IPS-18c (cell line): ENCODE measurements around the gene MARF1.
"Not testable (repeated sequence)": the region's sequence is repeated elsewhere in the genome, so short reads cannot be mapped to it uniquely, and the experiment has no call there.

Experiments
- H3K4me3 ChIP-seq: 2 replicates; pipeline ENCODE4 v1.7.0; 2013; ENCODE audit warnings: low read depth, mild to moderate bottlenecking, low read length, moderate library complexity; ENCODE audit not compliant: insufficient read depth
- H3K9me3 ChIP-seq: one replicate; pipeline ENCODE4 v1.6.1; 2013; ENCODE audit warnings: mild to moderate bottlenecking, low read length, moderate library complexity; ENCODE audit not compliant: control insufficient read depth, insufficient read depth

MARF1 gene

DNA sequence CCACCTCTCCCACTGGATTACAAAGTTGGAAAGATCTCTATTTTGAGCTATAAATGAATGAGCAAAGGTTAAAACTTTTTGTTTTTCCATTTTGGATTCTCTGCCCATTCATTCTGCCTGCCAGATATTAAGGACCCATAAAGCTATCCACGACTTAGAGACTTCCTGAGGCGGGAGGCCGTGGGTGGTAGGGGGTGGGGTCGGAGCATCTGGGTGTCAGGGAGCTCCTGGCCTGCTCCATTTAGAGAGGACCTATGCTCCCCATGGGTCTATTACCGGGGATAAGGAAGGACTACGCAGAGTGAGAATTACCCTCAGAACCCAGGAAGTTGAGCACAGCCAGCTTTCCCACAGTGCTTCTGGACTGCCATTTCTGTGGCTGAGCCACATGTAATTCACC lies 45.8 kb downstream of the MARF1 start:
- Histone ChIP-seq H3K9me3 (no peaks in the 10 kb centered on the region), H3K4me3 (no peak overlapping the region)

DNA sequence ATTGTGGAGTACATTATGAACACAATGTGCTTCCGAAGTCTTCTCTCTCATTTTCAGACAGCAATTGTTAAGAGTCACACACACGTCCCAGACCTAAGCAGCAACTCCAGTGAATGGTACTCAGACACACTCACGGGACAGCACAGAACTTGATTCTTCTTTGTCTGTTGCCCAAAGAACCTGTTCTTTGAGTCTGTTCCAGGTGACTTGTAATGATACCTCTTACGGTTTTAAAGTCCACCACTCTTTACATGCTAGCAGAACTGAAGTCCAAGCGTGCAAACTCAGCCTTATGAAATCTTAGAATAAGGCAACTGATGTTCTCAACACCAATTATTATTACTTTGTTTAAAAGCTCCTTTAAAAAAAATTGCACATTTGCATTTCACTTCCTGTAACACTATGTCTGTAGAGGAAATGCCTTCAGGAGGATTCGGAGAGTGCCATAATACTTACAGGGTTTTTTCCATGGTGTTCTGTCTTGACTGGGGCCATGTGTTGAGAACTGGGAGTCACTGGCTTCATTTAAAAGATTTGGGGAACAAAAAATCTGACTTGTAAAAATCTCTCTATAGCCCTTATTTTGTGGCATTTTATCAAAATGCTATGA lies 48.1 kb downstream of the MARF1 start:
- H3K9me3 ChIP-seq, result no peaks in the 10 kb centered on the region
- H3K4me3 ChIP-seq, result no peak overlapping the region

DNA sequence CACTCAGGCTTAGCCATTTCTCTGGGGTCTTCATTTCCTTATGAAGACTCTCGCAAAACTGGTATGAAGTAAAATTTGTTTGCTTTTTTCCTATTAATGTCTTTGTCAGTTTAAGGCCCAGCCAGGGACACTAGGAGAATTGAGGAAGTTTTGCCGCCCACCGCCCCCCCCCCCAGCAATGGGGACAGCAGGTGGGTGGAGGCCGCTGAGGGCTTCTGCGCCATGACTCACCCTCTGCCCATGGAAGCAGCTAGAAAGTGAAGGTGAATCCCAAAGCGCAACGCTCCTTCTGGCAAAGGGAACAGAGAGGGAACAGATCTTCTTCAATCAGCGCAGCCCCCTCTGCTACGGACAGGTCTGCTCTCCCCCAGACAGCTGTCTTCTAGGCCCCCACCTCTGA lies 49.7 kb downstream of the MARF1 start:
- Histone ChIP-seq H3K9me3 (no peaks in the 10 kb centered on the region), H3K4me3 (no peak overlapping the region)

DNA sequence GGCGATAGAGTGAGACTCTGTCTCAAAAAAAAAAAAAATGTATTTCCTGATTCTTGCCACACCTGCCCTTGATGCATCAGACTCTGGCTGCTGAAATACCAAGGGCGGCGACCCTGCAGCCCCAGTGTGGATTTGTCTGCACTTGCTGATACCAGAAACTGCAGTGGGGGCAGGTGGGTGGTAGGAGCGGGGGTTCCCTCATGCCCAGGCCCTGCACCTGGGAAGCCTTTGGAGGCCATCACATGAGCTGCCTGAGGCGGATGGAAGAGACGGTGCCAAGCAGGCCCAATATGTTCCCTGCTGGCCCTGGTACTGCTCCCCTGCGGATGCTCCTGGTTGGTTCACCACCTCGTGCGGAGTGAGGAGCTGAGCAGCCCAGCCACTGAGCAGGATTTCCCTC lies 50.6 kb downstream of the MARF1 start:
- H3K9me3 ChIP-seq, result no peaks in the 10 kb centered on the region
- H3K4me3 ChIP-seq, result no peak overlapping the region

DNA sequence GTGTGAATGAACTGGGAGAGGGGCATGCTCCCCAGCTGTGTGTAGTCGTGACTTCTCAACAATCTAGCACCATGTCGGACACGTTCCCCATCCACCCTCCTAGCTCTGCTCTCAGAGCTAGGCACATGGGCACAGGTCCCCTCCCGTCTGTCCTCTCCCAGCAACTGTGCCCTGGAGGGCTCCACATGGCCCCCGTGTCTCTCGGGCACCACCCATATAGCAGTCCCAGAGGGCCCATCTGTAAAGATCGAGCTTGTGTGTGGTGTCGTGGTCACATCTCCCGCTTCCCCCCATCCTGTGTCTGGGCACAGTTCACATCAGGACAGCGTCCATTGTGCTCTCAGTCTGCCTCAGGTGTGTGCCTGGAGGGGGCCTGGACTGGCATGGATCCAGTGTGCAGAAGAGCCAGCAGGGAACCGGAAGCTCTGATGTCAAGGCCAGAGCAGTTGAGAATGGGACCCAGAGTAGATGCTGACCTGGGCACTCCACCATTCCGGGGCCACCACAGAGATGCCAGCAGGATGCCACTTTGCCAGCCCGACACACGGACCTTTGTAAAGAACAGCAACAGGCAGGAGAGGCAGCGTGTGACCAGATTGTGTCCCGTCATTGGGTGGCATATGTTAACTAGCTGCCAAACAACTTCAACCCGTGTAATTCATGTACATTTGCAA lies 55.7 kb downstream of the MARF1 start:
- H3K4me3 ChIP-seq, result no peak overlapping the region

DNA sequence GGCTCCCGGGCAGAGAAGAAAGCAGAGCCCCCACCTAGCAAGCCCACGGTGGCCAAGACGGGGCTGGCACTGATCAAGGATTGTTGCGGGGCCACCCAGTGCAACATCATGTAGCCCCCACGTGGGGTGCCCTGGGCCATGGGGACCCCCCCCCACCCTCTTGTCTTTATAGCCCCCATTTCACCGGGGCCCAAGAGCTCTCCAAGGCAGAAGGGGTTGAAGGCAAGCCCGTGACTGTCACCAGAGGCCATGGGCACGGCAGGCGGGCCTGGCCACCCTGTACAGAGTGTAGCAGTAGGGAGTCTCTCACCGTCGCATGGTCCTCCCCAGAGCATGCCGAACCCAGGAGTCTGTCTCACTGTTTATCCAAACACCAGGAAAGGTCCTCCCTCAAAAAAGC lies 56.2 kb downstream of the MARF1 start:
- H3K4me3 ChIP-seq, result no peak overlapping the region
- H3K9me3 ChIP-seq, result peaks cover 3% of the 10 kb centered on the region

More for the DNA sequence above, 55.7 kb downstream of the MARF1 start:
- peaks cover 3% of the 10 kb centered on the region for H3K9me3 ChIP-seq

DNA sequence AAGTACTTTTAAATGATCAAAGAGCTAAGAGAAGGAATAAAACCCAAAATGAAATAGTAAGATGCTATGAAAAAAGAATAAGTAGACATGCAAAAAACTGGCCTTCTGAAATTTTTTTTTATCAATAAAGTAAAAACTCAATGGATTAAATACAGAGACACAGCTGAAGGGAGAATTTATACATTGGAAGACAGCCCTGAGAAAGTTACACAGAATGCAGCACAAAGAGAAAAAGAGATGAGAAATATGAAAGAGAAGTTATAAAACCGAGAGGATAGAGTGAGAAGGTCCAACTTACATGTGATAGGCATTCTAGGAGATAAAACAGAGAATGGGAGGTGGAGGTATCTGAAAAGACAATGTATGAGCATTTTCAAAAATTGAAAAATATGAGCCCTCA lies 57.0 kb downstream of the MARF1 start:
- Histone ChIP-seq H3K4me3 (no peak overlapping the region), H3K9me3 (peaks cover 3% of the 10 kb centered on the region)

DNA sequence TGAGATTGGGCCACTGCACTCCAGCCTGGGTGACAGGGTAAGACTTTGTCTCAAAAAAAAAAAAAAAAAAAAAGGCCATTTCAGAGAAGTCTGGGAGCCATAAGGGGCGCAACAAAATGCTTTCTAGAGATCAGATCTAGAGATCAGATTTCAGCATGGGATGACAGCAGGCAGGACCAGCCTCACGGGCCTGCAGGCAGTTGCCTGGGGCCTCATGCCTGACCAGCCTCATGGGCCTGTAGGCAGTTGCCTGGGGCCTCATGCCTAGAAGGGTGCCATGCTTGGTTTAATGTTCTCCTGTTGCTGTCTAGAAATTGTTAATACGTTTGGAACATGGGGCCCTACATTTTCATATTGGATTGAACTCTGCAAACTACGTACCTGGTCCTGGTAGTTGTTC lies 59.4 kb downstream of the MARF1 start:
- peaks cover 3% of the 10 kb centered on the region for H3K9me3 ChIP-seq
- H3K4me3 ChIP-seq, result no peak overlapping the region

DNA sequence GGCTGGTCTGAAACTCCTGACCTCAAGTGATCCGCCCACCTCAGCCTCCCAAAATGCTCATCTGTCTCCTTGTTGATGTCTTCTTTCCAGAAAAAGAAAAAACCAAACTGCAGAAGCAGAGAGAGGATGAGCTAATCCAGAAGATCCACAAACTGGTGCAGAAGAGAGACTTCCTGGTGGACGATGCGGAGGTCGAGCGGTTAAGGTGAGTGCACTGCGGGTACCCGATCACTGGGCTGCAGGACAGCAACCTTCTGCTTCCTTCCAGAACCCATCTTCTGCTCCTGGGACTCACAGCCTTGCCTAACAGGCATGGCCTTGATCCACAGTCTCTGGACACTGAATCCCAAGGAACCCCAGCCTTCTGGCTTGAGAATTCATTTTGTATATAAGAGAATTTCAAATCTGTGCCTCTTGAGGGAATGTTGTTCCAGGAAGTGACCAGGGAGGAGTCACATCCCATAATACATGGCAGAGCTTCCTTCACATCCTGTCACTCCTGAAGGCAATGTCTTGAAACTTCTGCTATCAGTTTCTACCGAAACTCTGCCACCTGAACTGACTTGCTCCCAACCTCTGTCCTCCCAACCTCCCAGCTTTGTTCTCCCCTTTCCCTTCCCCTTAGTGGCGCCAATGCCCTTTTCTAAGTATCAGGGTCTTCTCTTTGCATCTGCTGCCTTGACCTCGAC lies 61.7 kb downstream of the MARF1 start:
- Histone ChIP-seq H3K4me3 (no peak overlapping the region), H3K9me3 (no peaks in the 10 kb centered on the region)

DNA sequence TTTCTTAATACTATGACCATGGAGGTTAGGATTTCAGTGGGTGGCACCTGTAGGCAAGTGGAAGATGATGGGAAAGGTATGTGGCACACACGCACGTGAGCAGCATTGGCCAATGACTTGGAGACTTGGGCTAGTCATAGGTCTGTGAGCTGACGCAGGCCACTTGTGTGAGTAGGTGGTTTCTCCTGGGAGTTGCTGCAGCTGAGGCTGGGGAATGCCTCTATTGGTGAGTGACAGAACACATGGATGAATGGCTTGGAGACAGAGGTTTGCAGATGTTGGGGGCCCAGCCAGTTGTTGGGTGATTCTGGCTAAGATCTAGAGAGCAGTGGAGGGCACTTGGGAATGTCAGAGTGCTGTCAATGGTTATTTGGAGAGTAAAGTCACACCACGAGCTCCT lies 64.1 kb downstream of the MARF1 start:
- Histone ChIP-seq H3K9me3 (no peaks in the 10 kb centered on the region), H3K4me3 (no peak overlapping the region)

DNA sequence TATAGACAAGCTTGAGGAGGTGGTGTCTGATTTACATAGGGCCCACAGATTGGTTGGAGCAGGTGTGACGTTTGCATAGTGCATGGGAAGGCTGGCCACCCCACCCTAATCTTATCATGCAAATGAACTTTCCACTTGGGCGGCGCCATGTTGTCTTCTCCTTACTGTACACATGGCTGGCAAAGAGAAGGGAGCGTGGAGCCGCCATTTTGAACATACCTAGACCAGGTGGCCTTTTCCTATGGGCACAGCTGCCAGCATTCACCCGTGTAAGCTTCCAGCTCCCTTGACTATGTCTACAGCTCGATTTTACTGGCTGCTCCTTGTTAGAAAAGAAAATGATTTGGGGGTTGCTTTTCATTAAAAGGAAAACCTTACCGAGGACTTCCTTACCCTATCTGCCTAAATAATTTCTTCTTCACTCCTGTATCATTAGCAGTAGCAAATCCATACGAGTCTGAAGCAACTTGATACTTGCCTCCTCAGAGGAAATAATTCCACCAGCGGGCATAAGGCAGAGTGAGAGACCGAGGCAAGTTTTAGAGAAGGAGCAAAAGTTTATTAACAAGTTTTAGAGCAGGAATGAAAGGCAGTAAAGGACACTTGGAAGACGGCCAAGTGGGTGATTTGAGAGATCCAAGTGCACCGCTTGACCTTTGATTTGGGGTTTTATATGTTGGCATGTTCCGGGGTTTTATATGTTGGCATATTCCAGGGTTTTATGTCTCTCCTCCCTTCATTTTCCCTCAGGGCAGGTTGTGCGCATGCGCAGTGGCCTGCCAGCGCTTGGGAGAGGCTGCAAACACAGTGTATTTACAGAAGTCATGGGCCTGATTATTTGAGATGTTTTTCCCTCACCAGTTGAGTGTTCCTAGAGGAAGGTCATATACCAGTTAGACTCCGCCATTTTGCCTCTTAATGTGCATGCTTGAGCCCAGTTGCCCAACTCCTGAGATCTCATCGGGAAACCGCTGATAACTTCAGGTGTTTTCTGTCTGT lies 65.7 kb downstream of the MARF1 start:
- no peak overlapping the region for H3K4me3 ChIP-seq

DNA sequence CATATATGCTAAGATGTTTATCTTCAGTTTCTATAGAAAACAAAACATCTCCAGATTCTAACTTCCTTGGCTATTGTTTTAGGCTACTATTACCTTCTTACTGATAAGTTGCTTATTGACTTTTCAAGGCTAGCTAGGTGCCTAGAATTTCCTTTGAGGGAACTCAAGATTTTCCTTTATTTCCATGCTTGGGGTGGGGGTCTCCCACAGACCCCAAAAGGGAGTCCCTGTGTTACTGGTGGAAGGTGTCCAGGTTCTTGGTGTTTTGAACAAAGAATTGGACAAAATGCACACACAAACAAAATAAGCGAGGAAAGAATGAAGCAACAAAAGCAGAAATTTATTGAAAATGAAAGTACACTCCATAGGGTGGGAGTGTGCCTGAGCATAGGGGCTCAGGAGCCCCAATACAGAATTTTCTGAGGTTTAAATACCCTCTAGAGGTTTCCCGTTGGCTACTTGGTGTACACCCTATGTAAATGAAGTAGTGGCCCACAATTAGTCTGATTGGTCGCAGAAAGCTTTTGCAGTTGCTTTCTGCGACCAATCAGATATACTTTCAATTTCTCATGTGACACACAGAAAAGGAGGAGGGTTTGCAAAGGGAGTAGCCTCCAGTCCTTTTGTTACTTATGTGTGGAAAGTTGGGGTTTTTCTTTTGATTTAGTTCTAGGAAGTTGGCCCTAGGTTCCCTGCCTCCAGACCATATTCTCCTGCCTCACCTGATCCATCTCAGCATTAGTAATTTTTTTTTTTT lies 67.5 kb downstream of the MARF1 start:
- Histone ChIP-seq H3K4me3 (no peak overlapping the region), H3K9me3 (no peaks in the 10 kb centered on the region)

More for the DNA sequence above, 65.7 kb downstream of the MARF1 start:
- H3K9me3 ChIP-seq, result no peaks in the 10 kb centered on the region

DNA sequence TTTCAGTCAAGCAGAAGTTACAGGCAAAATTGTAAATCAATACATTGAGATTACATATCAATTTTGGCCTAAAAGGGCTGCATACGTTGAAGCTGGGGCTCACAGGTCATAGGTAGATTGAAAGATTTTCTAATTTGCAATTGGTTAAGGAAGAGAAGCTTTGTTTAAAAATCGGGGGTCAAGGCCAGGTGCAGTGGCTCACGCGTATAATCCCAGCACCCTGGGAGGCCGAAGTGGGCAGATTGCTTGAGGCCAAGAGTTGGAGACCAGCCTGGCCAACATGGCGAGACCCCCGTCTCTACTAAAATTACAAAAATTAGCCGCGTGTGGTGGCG lies 68.4 kb downstream of the MARF1 start:
- Histone ChIP-seq H3K9me3 (no peaks in the 10 kb centered on the region), H3K4me3 (no peak overlapping the region)

DNA sequence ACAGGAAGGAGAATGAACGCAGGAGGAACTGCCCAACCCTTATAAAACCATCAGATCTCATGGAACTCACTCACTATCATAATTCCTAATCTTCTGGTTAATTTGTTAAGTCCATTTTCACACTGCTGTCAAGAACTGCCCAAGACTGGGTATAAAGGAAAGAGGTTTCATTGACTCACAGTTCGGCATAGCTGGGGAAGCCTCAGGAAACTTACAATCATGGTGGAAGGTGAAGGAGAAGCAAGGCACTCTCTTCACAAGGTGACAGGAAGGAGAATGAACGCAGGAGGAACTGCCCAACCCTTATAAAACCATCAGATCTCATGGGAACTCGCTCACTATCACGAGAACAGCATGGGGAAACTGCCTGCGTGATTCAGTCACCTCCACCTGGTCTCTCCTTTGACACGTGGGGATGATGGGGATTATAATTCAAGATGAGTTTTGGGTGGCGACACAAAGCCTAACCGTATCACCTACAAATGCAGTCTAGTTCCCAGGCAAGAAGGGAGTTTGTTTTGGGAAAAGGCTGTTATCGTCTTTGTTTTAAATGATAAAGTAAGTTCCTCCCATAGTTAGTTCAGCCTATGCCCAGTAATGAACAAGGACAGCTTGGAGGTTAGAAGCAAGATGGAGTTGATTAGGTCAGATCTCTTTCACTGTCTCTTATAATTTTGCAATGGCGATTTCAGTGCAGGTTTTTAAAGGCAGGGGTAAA lies 68.9 kb downstream of the MARF1 start:
- not testable (repeated sequence) for H3K9me3 ChIP-seq, H3K4me3 ChIP-seq

DNA sequence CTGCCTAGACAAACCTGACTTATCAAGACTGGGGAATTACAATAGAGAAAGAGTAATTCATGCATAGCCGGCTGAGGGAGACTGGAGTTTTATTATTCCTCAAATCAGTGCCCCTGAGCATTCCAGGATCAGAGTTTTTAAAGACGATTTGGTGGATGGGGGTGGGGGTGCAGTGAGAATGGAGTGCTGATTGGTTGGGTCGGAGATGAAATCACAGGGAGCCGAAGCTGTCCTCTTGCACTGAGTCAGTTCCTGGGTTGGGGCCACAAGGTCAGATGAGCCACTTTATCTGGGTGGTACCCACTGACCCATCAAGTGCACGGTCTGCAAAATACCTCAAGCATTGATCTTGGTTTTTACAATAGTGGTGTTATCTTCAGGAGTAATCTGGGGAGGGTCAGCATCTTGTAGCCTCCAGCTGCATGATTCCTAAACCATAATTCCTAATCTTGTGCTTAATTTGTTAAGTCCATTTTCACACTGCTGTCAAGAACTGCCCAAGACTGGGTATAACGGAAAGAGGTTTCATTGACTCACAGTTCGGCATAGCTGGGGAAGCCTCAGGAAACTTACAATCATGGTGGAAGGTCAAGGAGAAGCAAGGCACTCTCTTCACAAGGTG lies 69.6 kb downstream of the MARF1 start:
- Histone ChIP-seq H3K4me3 (no peak overlapping the region), H3K9me3 (no peaks in the 10 kb centered on the region)
